ENCODE measurements around the gene NISCH.

Gene NISCH

GRCh38 chr3:52435246-52436101 lies 19.9 kb upstream of the NISCH start:
- no peak for DNase-seq (ENCODE audit: low read depth in 3 of 3)

GRCh38 chr3:52436500-52437149 lies 18.8 kb upstream of the NISCH start:
- no peak for DNase-seq (ENCODE audit: low read depth in 3 of 3)

DNA sequence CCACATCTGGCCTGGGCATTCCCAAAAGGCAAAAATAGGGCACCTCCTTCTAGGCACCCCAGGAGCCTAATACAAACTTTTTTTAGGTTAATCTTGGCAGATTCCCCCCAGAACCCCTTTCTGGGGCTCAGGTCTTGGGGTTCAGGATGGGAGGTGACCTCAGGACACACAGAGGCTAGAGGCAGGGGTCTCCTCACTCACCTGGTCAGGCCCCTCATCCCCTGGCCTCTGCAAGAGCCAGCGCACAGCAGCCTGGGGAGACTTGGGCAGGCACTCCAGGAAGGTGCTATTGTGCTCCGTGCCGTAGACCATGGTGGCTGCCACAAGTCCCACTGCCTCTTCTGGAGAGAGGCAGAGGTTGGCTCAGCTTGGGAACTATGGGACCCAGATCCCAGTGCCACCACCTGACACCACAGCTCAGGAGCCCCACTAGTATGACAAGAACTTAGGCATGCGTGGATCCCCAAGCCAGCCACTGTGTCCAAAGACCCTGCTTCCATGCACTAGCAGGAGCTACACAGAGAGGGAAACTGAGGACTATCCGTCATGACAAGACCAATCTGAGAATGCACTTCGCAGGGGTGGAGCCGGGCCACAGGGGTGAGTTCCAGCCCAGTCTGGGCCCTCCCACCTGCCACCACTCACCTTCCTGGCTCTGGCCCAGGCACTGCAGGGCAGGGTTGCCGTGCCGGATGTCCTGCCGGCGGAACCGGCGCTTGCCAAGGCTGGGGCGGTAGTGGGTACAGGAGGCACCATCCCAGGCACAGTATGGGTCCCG lies 17.9 kb upstream of the NISCH start:
- no peak for DNase-seq (ENCODE audit: low read depth in 3 of 3)

DNA sequence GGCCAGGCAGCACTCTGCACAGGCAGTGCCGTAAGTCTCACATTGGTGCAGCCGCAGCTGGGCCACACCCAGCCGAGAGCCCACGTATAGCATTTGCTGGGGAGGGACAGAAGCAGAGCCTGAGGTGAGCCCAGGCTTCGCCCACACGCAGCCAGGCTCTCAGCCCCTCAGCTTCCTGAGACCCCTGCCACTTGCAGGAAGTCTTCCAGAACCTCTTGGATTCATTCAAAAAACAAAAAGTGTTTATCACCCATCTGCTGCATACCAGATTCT lies 17.4 kb upstream of the NISCH start:
- no peak for DNase-seq (ENCODE audit: low read depth in 3 of 3)

DNA sequence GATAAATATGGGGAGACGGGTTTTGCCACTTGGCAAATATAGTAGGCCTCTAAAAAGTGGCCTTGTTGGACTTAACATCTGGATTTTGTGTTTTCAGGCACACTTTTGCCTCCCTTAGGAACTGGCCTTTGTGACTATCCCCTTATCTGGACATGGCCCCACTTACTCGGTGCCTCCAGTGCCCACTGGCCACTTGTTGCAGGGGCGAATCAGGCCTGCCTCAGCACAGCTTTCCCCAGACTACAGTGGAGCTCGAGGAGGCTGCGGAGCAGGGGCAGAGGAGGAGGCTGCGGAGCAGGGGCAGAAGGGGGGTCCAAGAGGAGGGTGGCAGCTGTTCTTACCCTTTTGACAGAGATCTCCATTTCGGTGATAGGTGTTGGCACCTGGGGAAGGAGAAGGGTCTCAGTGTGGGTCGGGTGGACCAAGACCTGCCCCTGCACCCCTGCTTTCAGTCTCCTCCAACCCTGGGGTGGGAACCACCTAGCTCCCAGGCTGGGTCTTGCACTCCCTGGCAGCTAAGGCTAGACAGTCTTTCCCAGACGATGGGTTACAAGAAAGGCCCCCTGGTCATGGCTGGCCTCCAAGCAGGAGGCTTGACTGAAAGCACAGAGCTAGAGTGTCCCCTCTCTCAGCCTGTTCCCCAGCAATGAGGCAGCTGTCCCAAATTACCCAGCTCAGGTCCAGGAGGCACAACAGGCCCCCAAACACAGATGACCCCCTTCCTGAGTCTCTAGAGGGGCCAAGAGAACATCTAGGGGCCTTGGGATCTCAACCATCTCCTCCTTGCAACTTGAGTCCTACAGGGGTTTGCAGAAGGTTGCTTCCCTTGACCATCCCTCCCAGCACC lies 16.6 kb upstream of the NISCH start:
- no peak for DNase-seq (ENCODE audit: low read depth in 3 of 3)

DNA sequence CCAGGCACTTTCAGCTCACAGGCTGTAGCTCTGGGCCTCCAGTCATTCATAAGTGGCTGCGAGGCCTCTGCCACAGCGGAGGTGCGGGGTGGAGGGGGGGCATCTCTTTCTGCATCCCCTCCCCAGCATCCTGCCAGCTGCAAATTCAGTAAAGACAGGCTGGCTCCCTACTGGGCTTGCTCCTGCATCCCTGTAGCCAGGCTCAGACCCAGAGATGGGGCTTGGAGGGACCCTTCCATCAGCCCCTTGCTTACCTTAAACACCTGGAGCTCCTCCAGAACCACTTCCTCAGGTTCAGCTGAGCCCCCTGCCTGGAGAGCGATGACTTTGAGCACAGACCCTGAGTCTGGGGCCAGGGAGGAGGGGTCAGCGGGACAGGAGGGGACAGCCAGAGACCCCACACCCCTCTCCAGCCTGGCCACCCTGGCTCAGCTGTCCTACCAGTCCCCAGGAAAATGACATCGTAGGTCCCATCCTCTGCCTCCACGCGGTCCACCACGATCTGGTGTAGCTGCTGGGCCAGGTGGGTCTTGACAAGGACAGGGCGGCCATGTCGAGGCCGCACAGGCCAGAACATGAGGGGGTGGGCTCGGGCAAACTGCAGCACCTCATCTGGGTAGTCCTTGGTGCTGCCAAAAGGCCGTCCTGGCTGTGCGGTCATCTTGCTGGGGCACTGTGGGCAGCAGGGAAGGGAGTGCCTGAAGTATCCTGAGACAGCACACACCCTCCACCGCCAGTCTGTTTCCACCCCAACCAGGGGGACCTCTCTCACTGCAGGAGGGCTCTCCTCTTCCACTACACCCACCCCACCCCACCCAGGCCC lies 15.8 kb upstream of the NISCH start:
- no peak for DNase-seq (ENCODE audit: low read depth in 3 of 3)

GRCh38 chr3:52440249-52440551 lies 15.2 kb upstream of the NISCH start:
- DNase-seq (ENCODE audit: low read depth in 3 of 3): no peak

DNA sequence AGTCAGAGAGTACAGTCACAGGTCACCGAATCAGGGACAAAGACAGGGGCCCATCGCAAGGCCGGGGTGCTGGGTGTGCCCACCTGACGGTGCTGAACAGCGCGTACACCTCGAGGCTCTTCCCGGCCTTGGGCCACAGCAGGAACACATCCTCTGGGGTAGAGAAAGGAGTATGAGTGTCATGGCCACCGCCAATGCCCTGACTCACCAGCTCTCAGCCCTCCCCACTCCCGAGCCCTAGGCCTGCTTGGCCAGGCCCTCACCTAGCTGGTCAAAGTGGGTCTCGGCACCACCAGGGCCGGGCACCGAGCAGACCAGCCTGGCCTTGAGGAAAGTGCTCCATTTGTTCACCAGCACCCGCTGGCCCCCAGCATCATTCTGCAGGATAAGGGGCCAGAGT lies 14.7 kb upstream of the NISCH start:
- no peak for DNase-seq (ENCODE audit: low read depth in 3 of 3)

GRCh38 chr3:52441091-52441771 lies 14.2 kb upstream of the NISCH start:
- no peak for DNase-seq (ENCODE audit: low read depth in 3 of 3)

DNA sequence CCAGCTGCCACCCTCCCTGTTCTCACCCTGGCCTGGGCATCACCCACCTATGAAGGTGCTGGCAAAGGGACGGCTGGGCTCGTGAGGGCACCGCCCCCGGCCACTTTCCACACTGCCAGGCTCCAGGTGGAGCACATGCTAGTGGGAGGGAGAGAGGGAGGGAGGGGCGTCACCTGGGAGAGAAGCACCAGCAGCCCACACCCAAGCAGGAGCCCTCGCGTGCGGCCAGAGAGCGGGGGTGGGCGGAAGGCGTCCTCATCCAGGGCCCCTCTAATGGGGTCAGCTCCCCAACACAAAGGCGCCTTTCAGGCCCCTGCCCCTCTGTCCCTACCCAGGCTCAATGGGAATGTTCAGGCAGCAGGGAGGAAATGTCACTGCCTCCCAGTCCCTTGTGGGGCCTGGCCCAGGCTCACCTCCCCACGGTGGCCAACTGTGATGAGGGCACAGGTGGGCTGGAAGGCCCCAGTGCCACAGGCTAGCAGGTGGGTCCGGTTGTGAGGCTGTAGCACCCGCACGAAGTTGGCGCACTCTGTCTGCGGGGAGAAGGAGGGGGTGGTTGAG lies 13.6 kb upstream of the NISCH start:
- DNase-seq (ENCODE audit: low read depth in 3 of 3): no peak

- DNase-seq (ENCODE audit: low read depth in 3 of 3): no peak
Observed at GRCh38 chr3:52442409-52443267, 12.8 kb upstream of the NISCH start.

DNA sequence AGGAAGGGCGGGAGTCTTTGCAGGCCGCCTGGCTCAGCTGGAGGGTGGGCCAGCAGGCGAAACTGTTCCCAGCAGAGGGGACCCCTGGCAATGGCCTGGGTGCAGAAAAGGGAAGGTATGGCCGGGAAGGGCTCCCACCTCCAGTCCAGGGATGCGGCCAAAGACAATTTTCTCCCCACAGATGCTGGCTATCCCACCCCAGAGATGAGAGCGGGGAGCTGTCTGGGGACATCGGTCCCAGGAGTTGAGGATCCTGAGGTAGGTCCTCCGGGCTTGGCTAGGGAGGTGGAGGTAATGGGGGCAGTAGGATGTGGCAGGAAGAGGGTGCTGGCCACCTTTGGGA lies 12.2 kb upstream of the NISCH start:
- no peak for DNase-seq (ENCODE audit: low read depth in 3 of 3)

DNA sequence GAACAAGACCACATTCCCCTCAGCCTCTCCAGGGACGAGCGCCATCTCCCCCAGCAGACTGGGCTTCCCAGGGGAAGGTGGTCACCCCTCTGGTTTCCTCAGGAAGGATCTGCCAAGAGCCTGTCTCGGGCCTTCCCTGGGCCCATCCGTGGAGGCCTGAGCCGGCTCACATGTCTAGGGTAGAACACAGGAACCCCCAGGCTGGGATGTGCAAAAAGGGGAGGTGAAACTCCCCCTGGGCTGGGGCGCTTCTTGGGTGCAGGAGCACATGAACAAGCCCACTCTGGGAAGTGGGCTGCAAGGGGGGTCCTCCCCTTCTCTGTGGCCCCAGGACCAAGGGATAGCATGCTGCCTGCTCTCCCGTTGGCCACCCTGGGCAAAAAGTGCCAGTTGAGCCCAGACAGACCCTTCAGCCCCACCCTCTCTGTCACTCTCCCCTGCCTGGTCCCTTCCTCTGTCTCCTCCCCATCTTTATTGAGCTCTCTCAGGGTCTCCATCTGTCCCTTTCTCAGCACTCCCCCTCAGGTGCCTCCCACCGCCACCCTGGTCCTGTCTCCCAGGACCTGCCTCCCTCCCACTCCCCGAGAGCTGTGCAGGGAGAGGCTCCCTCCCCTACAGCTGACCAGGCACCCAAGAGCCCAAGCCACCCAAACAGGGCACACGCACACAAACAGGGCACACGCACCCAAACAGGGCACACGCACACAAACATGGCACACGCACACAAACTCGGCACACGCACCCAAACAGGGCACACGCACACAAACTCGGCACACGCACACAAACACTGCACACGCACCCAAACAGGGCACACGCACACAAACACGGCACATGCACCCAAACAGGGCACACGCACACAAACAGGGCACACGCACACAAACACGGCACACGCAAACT lies 11.4 kb upstream of the NISCH start:
- DNase-seq (ENCODE audit: low read depth in 3 of 3): no peak

- DNase-seq (ENCODE audit: low read depth in 3 of 3): peak; percentile 44 to 81 (median 54)
Observed at GRCh38 chr3:52444860-52445793, 10.3 kb upstream of the NISCH start, which contains the start of gene SEMA3G. Gene SEMA3G (minus strand): TSS chr3:52445103. CDS start chr3:52445027, 76 bp downstream.

- DNase-seq (ENCODE audit: low read depth in 3 of 3): no peak
Observed at GRCh38 chr3:52446042-52446441, 9.4 kb upstream of the NISCH start.

GRCh38 chr3:52446631-52447511 lies 8.5 kb upstream of the NISCH start:
- peak; percentile 40 to 68 (median 64) for DNase-seq (ENCODE audit: low read depth in 3 of 3)

Measured in stimulated activated CD4-positive, alpha-beta T cell treated with anti-CD3 and anti-CD28 coated beads, TNF-alpha, amount 100 ng/mL, for 24 hours (primary cell).